Neural progenitor cell (in vitro differentiated cells): ENCODE results near the gene CRK. TPM values are rescaled to one million over a fixed set of nuclear protein-coding genes. Genes with fewer than 3 reads are reported as not detected.
A peak's percentile ranks its signal among the peaks of the same experiment; 100 is the strongest.

Experiments
- DNase-seq: peaks from one replicate; pipeline ENCODE4 v3.0.0-alpha.2; 2016; ENCODE audit warnings: low spot score
- H2AFZ ChIP-seq: fragments of 200-600 bp; sonication (generic); replicated peaks from 2 replicates; pipeline ENCODE4 v1.6.1; 2016; ENCODE audit warnings: antibody characterized with exemption
- H3F3A ChIP-seq: fragments of 200-600 bp; sonication (generic); 2 replicates; pipeline ENCODE4 v1.6.1; 2016; ENCODE audit warnings: antibody characterized with exemption, low read depth
- H3K27ac ChIP-seq: fragments of 200-600 bp; sonication (generic); 2 replicates; pipeline ENCODE4 v1.5.1; 2016; ENCODE audit warnings: mild to moderate bottlenecking
- H3K27me3 ChIP-seq: fragments of 200-600 bp; sonication (generic); 2 replicates; pipeline ENCODE4 v1.6.1; 2016; ENCODE audit warnings: mild to moderate bottlenecking, moderate library complexity
- H3K36me3 ChIP-seq: fragments of 200-600 bp; sonication (generic); 2 replicates; pipeline ENCODE4 v1.5.1; 2016
- H3K4me1 ChIP-seq: fragments of 200-600 bp; sonication (generic); 2 replicates; pipeline ENCODE4 v1.6.1; 2016; ENCODE audit warnings: mixed run types
- H3K4me2 ChIP-seq: fragments of 200-600 bp; sonication (generic); 2 replicates; pipeline ENCODE4 v1.6.1; 2016
- H3K4me3 ChIP-seq: fragments of 200-600 bp; sonication (generic); 2 replicates; pipeline ENCODE4 v1.5.1; 2016
- H3K79me2 ChIP-seq: fragments of 200-600 bp; sonication (generic); 2 replicates; pipeline ENCODE4 v1.6.1; 2016; ENCODE audit warnings: low read depth
- H3K9ac ChIP-seq: fragments of 200-600 bp; sonication (generic); 2 replicates; pipeline ENCODE4 v1.6.1; 2016
- H3K9me3 ChIP-seq: fragments of 200-600 bp; sonication (generic); 2 replicates; pipeline ENCODE4 v1.5.1; 2016; ENCODE audit warnings: low read depth
- H4K20me1 ChIP-seq: fragments of 200-600 bp; sonication (generic); 2 replicates; pipeline ENCODE4 v1.6.1; 2016; ENCODE audit warnings: low read depth
- H3K27ac Mint-ChIP-seq: 3 replicates; pipeline ENCODE4 v1.8.0; 2021; ENCODE audit warnings: mixed read lengths
- H3K27me3 Mint-ChIP-seq: 2 replicates; pipeline ENCODE4 v1.8.0; 2022; ENCODE audit warnings: low read depth, mild to moderate bottlenecking, inconsistent platforms, moderate library complexity, mixed read lengths; ENCODE audit not compliant: insufficient read depth
- H3K36me3 Mint-ChIP-seq: 3 replicates; pipeline ENCODE4 v1.8.0; 2021; ENCODE audit warnings: mixed read lengths
- H3K4me1 Mint-ChIP-seq: 3 replicates; pipeline ENCODE4 v1.8.0; 2021; ENCODE audit warnings: mixed read lengths
- H3K4me3 Mint-ChIP-seq: 3 replicates; pipeline ENCODE4 v1.8.0; 2021; ENCODE audit warnings: mild to moderate bottlenecking, moderate library complexity, mixed read lengths
- H3K9me3 Mint-ChIP-seq: 3 replicates; pipeline ENCODE4 v1.8.0; 2020; ENCODE audit warnings: mixed read lengths
- CTCF ChIP-seq: fragments of 200-600 bp; sonication (generic); IDR thresholded peaks from 2 replicates; pipeline ENCODE4 v1.5.1; 2017; ENCODE audit warnings: antibody characterized with exemption, mild to moderate bottlenecking
- EZH2 ChIP-seq: fragments of 200-600 bp; sonication (generic); IDR thresholded peaks from 2 replicates; pipeline ENCODE4 v1.6.1; 2017; ENCODE audit warnings: antibody characterized with exemption, mild to moderate bottlenecking, moderate library complexity
- EZH2phosphoT487 ChIP-seq: fragments of 200-600 bp; sonication (generic); IDR thresholded peaks from 2 replicates; pipeline ENCODE4 v1.6.1; 2017; ENCODE audit warnings: antibody characterized with exemption
- total RNA-seq: library from RNA; depleted of rRNA; stranded (reverse); fragments of >200 nt; gene quantifications from 2 replicates; pipeline ENCODE4 v1.2.3, GENCODE V29; 2015; ENCODE audit warnings: low replicate concordance

CRK gene
- total RNA-seq, 1 donor from 2014 or later, result 59.6 TPM

DNA sequence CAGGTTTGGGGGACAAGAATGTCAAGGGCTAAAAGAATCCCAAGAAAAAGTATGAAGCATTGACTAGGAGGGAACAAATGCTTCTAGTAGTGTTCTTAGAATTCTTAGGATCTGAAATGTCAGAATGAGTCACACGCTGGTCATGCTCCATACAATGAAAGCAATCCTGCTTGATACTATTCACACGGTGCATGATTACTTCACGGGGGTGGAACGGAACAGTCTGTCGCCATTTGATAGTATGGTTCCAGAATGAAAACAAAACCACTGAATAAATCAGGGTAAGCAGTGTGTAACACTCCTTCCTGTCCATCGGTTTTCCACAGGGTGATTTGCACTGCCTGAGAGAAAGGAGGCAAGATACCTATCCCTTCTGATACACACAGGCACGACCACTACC lies 33.1 kb downstream of the CRK start:
- Histone ChIP-seq H3K4me1 (no peaks in the 10 kb centered on the region), H3K4me2 (no peak overlapping the region), H3K4me3 (no peak overlapping the region), H3K27me3 (no peaks in the 10 kb centered on the region), H3K79me2 (peaks cover 30% of the 10 kb centered on the region), H3K27ac (no peak overlapping the region), H3F3A (no peaks in the 10 kb centered on the region), H3K9ac (no peak overlapping the region), H3K36me3 (peaks cover 8% of the 10 kb centered on the region), H3K9me3 (no peaks in the 10 kb centered on the region), H2AFZ (no peak overlapping the region), H4K20me1 (peaks cover 4% of the 10 kb centered on the region)
- Mint-ChIP-seq H3K4me1 (peaks cover 13% of the 10 kb centered on the region), H3K27ac (peak overlapping the region; percentile 9), H3K27me3 (no peaks in the 10 kb centered on the region), H3K9me3 (no peaks in the 10 kb centered on the region), H3K36me3 (peaks cover 33% of the 10 kb centered on the region), H3K4me3 (no peak overlapping the region)
- no peak for DNase-seq
- no peak for TF ChIP-seq EZH2
- no peak for TF ChIP-seq EZH2phosphoT487
- TF ChIP-seq CTCF, result no peak

GRCh38 chr17:1421470-1421869 lies 34.6 kb downstream of the CRK start:
- peaks cover 16% of the 10 kb centered on the region for H3K79me2 ChIP-seq
- H3K36me3 Mint-ChIP-seq, result peaks cover 32% of the 10 kb centered on the region

GRCh38 chr17:1420981-1421380 lies 35.1 kb downstream of the CRK start:
- TF ChIP-seq EZH2 (no peak), EZH2phosphoT487 (no peak), CTCF (no peak)
- no peaks in the 10 kb centered on the region for H3K4me1 ChIP-seq
- Mint-ChIP-seq H3K4me3 (no peak overlapping the region), H3K27me3 (no peaks in the 10 kb centered on the region), H3K27ac (no peak overlapping the region), H3K9me3 (no peaks in the 10 kb centered on the region), H3K36me3 (peaks cover 29% of the 10 kb centered on the region), H3K4me1 (peaks cover 13% of the 10 kb centered on the region)
- no peak overlapping the region for H2AFZ ChIP-seq
- no peak overlapping the region for H3K4me2 ChIP-seq
- no peaks in the 10 kb centered on the region for H3K27me3 ChIP-seq
- H3K36me3 ChIP-seq, result peaks cover 8% of the 10 kb centered on the region
- peaks cover 4% of the 10 kb centered on the region for H4K20me1 ChIP-seq
- H3K27ac ChIP-seq, result no peak overlapping the region
- peaks cover 11% of the 10 kb centered on the region for H3K79me2 ChIP-seq
- DNase-seq, result no peak
- H3K9me3 ChIP-seq, result no peaks in the 10 kb centered on the region
- H3K4me3 ChIP-seq, result no peak overlapping the region
- no peak overlapping the region for H3K9ac ChIP-seq
- no peaks in the 10 kb centered on the region for H3F3A ChIP-seq

More at GRCh38 chr17:1421470-1421869, 34.6 kb downstream of the CRK start:
- Histone ChIP-seq H3F3A (no peaks in the 10 kb centered on the region), H3K27ac (no peak overlapping the region), H3K4me1 (no peaks in the 10 kb centered on the region), H2AFZ (no peak overlapping the region), H3K4me2 (no peak overlapping the region), H4K20me1 (peaks cover 4% of the 10 kb centered on the region), H3K9ac (no peak overlapping the region), H3K36me3 (peaks cover 8% of the 10 kb centered on the region), H3K4me3 (no peak overlapping the region), H3K27me3 (no peaks in the 10 kb centered on the region), H3K9me3 (no peaks in the 10 kb centered on the region)
- Mint-ChIP-seq H3K27me3 (no peaks in the 10 kb centered on the region), H3K4me3 (no peak overlapping the region), H3K9me3 (no peaks in the 10 kb centered on the region), H3K4me1 (peaks cover 13% of the 10 kb centered on the region), H3K27ac (no peak overlapping the region)
- TF ChIP-seq EZH2 (no peak), CTCF (no peak), EZH2phosphoT487 (no peak)
- no peak for DNase-seq
